K562 (cell line): ENCODE results near the gene ECI2.

Experiments
- ARNT ChIP-seq, 2 experiments: fragments of 450-650 bp; IDR thresholded peaks; 2 replicates each; pipeline ENCODE4 v1.6.1; 2016; ENCODE audit warnings: mild to moderate bottlenecking in 1 of 2
- ERF ChIP-seq: fragments of 450-650 bp; formaldehyde crosslinking; IDR thresholded peaks from 2 replicates; pipeline ENCODE4 v1.4.0; 2020; ENCODE audit warnings: mild to moderate bottlenecking, mixed read lengths
- TF ChIP-seq, protein P1 (sequence below), 3 experiments: IDR thresholded peaks in 2 of 3; conservative IDR thresholded peaks in 1 of 3; 2 replicates each; pipeline ENCODE4 v1.5.1; 2011 to 2012; ENCODE audit warnings: low read length in 3 of 3, mild to moderate bottlenecking in 3 of 3, control low read depth in 2 of 3, improper control_type of control experiment in 1 of 3, inconsistent platforms in 1 of 3, low read depth in 1 of 3, mixed read lengths in 1 of 3, moderate library complexity in 1 of 3; ENCODE audit not compliant: insufficient read depth in 2 of 3

- TF ChIP-seq, protein P1, sequence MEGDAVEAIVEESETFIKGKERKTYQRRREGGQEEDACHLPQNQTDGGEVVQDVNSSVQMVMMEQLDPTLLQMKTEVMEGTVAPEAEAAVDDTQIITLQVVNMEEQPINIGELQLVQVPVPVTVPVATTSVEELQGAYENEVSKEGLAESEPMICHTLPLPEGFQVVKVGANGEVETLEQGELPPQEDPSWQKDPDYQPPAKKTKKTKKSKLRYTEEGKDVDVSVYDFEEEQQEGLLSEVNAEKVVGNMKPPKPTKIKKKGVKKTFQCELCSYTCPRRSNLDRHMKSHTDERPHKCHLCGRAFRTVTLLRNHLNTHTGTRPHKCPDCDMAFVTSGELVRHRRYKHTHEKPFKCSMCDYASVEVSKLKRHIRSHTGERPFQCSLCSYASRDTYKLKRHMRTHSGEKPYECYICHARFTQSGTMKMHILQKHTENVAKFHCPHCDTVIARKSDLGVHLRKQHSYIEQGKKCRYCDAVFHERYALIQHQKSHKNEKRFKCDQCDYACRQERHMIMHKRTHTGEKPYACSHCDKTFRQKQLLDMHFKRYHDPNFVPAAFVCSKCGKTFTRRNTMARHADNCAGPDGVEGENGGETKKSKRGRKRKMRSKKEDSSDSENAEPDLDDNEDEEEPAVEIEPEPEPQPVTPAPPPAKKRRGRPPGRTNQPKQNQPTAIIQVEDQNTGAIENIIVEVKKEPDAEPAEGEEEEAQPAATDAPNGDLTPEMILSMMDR (IDR thresholded peaks at IDR 0.05 in 2 of 3, conservative IDR thresholded peaks at IDR 0.05 in 1 of 3; ENCODE audit: insufficient read depth in 2 of 3, low read depth in 1 of 3, low read length in 3 of 3) = no peak
- no peak for TF ChIP-seq ARNT (IDR thresholded peaks at IDR 0.05)
- TF ChIP-seq ERF (CRISPR knock-in tag) = no peak
Measured at GRCh38 chr6:4124351-4124750, 11.0 kb downstream of the ECI2 start.
